Measurements from ENCODE around the gene FOXRED2.
A peak's percentile ranks its signal among the peaks of the same experiment; 100 is the strongest.
"Not testable (repeated sequence)": the region's sequence is repeated elsewhere in the genome, so short reads cannot be mapped to it uniquely, and the experiment has no call there.

The FOXRED2 gene

DNA sequence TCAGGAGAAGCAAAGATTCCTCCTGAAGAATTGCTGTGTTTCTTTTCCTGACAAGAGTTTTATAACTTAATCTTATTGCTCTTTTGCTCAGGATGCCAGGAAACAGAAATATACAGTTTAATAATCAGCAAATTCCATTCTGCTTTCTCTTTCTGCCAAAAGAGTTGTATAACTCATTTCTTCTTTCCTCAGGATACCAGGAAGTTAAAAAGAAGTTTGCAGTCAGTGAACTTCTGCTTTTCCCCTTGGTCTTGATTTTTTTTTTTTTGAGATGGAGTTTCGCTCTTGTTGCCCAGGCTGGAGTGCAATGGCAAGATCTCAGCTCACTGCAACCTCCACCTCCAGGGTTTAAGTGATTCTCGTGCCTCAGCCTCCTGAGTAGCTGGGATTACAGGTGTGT is 13.1 kb upstream of the FOXRED2 start:
- DNase-seq, result not testable (repeated sequence)

DNA sequence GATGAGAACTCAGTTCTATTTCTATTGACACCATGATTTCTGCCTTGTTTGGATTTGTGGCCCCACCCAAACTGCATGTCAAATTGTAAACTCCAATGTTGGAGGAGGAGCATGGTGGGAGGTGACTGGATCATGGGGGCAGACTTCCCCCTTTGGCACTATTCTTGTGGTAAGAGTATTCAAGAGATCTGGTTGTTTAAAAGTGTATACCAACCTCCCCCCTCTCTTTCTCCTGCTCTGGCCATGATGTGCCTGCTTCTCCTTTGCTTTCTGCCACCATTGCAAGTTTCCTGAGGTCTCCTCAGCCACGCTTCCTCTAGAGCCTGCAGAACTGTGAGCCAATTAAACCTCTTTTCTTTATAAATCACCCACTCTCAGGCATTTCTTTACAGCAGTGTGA is 7.9 kb upstream of the FOXRED2 start:
- DNase-seq, result no peak

DNA sequence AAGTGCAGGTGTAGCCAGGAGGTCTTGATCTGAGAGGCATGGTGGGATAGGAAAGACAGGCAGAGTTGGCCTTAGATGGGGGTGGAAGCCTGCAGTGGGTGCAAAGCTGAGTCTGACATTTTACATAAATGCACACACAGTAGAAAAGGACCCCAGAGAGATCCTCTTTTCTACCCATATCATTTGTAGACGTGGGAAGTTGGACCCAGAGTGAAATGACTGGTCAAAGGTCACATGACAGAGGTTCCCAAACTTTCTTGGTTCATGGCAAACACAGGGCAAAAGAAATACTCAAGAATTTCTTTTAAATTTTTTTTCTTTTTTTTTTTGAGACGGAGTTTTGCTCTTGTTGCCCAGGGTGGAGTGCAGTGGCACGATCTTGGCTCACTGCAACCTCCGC is 6.2 kb upstream of the FOXRED2 start:
- DNase-seq, result no peak

DNA sequence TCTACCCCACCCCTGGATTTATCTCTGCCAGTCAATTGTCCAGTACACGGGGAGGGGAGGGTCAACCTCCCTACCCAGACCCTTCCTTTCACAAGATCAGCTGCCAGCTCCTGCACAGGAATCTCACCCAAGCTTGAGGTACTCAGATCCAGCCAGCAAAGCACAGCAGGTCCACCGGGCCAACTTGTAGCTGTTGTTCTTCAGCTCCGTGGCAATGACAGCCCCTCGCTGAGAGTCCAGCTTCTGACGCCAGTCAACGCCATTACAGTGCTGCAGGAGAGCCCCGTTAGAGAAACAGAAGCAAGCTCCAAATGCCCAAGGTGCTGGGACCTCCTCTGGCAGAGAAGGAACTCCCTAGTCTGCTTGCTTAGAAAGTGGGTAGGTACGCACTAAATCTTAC is 5.5 kb upstream of the FOXRED2 start:
- DNase-seq, result no peak

DNA sequence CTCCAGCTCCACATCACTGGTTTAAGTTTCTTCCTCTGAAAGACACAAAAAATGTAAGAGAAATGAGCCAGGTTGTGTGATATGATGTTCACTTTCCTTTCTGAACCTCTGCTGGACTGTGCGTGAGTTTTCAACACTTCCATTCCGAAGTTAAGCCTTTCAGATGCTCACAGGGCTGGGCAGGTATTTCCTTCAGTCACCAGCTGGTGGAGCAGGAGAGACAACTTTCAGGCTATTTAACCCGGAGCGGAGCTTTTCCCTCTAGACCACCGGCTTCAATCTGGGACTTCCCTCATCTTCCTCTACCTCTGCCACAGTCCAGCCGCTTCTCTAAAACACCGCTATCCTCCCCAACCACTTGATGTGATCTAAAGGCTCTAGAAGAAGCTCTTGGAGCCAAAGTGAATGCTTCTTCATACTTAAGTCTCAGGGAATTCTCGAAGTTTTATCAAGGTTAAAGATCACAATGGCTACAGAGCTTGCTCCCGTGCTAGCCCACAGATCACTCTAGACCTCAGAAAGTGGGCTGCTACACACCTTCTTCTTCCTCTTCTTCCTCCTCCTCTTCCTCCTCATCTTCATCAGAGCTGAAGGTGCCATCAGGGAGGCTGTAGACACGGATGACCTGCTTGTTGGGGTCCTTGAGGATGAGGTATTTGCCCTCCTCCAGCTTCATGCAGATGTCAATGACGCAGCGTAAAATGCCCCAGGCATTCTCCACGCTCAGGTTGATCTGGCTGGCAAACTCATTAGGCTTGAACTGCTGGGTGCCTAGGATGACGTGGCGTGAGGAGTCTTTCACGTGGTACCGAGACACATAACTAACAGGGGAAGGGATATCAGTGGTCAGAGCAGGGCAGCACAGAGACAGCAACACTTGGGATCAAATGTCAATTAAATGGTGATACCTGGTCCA is 4.4 kb upstream of the FOXRED2 start:
- peak in 14 of 58 donors; percentile 2 to 38 (median 16) for DNase-seq

DNA sequence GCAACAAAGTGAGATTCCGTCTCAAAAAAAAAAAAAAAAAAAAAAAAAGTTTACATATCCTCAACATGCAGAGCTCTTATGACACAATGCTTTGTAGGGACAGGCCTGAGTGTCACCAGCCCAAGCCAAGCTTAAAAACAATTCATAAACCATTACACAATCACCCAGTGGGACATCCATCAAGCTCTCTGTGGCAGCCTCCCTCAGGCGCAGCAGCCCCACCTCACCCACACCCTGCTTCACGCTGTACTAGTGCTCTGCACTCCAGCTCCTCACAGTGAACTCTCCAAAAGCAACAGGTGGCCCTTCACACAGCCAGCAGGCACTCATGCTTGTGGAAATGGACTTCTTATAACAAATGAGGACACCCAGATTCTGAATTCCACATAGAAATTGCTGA is 3.5 kb upstream of the FOXRED2 start:
- DNase-seq, result no peak

DNA sequence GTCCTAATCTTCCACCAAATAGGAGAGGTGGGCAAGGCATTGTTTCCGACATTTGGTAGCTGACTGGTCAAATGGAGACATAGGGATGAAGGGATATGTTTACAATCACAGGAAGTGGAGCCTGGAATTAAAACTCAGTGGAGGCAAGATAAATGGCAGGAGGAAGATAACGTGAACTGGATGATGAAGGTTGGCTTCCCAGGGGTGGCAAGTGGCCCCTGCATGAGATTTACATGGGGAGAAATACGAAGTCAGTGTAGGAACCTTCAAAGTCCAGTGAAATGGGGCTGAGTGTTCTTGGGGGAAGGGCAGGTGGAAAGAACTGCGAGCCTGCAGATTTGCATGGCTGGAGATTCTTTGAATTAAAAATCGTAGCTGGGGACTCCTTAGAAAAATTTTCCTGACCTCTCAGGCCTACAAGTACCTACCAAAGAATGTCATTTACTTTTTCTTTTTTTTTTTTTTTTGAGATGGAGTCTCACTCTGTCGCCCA is 724 bp upstream of the FOXRED2 start:
- no peak for DNase-seq

DNA sequence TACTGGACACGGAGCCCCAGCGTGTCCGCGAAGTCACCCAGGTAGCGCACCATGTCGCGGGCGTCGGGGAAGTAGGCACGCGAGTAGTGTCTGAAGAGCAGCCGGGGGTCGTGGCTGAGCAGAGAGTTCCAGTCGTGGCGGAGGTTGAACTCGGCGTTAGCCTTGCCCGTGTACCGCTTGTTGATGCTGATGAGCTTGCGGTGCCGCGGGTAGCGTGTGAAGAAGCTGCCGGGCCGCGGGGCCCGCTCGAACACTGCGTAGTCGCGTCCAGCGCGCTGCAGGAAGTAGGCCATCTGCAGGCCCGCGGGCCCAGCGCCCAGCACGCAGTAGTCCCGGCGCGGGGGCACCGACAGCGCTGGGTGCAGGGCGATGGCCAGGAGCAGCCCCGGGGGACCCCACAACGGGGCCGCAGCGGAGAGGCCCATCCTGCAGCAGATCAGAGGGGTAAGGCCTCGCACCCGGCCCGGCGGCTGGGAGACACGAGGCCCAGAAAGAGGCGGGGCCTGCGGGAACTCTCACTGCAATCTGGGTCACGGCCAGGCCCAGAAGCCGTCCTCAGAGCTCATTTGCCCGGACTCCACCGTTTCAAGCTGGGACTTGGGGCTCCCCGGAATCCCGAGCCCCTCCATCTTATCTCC is 723 bp downstream of the FOXRED2 start:
- DNase-seq, result no peak

DNA sequence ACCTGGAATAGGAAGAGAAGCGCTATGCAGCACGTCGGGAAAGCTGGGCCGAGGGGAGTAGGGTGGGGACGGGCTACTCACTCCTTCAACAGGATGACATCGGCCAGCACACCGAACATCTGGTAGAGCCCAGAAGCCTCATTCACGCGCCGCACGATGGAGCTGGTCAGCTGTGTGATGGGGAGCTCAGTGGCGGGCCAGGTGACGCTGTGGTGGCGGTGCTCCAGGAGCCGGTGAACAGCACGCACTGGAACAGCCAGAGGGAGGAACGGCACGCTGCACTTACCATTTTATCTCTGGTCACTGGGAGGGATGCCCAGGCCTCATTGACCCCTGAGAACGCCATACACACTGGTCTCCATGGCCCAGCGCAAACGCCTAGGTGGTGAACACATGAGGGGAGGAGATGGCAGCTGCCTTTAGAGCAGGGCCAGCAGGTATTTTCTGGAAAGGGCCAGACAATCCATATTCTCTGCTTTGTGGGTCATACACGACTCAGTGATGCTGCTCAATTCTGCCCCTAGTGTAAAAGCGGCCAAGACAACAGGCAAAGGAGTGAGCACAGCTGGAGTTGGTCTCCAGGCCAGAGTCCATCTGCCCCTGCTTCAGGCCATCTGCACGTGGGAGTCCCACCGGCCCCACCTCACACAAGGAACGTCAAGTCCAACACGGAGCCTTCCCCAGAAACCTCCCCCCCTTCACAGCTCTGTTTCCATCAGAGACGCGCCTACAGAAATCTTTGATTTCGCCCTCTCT is 8.8 kb downstream of the FOXRED2 start:
- DNase-seq, result no peak

DNA sequence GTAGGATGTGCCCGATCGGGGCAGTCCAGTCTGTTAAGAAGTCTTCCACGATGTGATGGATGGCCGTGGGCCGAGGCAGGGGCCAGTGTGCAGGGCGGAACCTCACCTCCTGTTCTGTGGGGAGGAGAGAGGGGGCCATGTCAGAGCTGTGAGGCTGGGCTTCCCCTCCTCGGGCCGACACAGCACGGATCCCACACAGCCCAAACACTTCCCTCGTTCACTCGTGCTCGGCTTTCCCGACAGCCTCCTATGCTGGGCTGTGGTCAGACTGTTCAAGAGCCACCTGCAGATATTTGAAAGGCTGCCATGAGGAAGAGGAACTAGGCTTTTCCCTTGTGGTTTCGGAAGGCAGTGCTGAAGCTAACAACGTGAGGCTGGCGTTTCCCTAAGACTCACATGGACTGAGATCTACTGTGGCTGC is 13.1 kb downstream of the FOXRED2 start:
- DNase-seq, result peak in 18 of 58 donors; percentile 8 to 44 (median 21)

DNA sequence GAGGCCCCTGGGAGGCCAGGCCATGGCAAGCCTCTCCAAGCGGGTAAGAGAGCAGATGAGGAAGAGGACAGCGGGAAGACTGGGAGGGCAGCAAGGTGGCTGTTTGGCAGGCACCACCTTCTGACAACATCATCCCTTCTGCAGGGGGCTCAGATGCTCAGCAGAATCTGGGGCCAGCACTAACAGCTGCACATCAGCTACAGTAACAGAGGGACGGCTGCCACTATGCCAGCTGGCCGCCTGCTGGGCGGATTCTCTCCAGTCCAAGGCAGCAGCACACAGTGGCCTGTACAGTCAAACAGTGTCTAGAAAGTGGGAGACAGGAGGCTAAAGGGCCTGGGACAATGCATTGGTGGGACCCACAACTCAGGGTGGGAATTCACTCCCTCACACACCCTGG is 14.7 kb downstream of the FOXRED2 start:
- DNase-seq, result no peak

DNA sequence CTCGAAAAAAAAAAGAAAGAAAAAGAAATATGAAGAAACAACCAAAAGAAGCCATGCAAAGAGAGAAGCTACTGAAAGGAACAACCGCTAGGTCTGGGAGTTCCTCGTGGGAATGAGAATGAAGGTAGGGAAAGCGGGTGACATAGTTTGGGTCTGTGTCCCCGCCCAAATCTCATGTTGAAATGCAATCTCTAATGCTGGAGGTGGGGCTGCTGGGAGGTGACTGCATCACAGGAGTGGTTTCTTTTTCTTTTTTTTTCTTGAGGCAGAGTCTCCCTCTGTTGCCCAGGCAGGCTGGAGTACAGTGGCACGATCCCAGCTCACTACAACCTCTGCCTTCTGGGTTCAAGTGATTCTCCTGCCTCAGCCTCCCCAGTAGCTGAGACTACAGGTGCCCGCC is 15.7 kb downstream of the FOXRED2 start:
- no peak for DNase-seq

DNA sequence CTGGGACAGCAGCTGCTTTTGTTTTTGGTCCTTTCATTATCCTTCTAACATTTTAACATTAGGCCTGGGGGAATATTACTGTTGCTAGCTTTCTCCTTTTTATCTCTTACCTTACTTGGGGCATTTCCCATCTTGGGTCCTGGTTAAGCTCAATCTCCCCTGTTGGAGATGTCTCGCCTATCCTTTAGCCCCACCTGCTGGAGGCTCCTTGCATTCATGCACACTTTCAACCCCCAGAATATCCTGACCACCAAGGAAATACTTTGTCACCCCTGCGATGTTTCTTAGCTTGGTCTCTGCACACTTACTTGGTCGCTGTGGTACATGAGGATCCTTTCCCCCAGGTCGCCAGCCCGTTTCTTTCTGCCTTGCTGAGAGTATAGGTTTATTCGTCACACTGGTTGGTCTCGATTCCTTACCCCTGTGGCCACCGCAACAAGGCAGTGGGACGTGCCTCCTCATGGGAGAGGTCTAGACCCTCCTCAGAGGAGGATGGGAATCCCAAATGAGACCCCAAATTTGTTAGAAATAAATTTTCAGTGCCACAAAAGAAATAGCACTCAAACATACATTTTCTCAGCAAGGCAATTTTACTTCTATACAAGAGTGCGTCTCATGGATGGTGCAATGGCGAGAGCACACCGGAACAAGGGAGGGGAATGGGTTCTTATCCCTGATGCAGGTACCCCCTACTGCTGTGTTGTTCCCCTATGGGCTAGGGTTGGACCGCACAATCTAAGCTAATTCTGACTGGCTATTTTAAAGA is 20.0 kb downstream of the FOXRED2 start:
- DNase-seq, result no peak

DNA sequence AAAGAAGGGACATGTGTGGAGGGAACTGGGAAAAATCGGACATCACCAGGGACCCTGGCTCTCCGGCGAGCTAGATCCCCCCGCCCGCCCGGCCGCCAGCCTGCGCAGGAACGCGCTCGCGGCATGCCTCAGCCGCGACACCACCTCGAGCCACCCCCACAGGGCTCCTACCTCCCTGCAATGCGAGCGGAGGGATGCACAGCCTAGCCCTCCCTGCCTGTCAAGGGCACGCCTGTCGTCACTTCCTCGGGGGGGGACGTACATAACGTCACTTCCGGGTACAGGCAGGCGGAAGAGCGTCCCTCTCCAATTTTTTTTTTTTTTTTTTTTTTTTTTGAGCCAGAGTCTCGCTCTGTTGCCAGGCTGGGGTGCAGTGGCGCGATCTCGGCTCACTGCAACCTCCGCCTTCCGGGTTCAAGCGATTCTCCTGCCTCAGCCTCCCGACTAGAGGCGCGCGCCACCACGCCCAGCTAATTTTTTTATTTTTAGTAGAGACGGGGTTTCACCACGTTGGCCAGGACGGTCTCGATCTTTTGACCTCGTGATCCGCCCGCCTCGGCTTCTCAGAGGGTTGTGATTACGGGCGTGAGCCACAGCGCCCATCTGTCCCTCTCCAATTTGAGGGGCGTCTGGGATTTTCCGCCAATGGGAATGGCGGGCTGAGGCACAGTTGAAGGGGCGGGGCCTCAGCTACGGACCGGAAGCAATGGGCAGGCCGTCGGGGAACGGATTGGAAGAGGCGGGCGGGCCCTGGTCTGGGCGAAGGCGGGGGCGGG is 25.3 kb downstream of the FOXRED2 start, which contains the start of gene TXN2:
Gene TXN2, minus strand, starts transcription at position 248 of the 776 bp plus-strand sequence. CDS start 803 bp downstream, outside the sequence.
- peak; percentile 73 to 97 (median 94) for DNase-seq

DNA sequence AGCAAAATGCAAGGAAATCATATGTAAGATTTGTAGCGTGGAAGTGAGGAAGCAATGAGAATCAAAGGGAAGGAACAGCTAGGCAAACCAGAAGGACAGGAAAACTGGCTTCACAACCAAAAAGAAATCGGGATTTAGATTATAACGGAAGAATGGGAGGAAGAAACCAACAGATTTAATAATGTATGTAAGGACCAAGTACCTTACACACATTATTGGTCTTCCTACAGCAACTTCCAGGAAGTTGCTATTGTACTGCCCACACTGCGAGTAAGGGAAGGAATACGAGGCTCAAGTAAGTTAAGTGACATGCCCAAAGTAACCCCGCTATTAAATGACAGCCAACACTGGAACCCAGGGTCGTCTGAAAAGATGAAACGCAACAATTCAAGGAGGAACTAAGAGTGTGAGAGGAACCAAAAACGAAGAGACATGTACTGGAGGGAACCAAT is 25.9 kb downstream of the FOXRED2 start:
- no peak for DNase-seq

DNA sequence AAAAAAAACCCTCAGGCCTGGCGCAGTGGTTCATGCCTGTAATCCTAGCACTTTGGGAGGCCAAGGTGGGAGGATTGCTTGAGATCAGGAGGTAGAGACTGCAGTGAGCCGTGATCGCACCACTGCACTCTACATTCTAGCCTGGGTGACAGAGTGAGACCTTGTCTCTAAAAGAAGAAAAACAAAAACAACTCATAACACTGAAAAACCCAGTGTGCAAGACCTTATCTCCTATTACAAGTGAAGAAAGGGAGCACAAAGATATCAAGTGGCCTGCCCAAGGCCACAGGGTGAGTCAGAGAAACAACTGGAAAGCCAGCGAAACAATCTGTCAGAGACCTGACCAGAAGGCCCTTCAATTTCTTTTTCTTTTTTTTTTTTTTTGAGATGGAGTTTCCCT is 27.9 kb downstream of the FOXRED2 start:
- DNase-seq, result no peak

DNA sequence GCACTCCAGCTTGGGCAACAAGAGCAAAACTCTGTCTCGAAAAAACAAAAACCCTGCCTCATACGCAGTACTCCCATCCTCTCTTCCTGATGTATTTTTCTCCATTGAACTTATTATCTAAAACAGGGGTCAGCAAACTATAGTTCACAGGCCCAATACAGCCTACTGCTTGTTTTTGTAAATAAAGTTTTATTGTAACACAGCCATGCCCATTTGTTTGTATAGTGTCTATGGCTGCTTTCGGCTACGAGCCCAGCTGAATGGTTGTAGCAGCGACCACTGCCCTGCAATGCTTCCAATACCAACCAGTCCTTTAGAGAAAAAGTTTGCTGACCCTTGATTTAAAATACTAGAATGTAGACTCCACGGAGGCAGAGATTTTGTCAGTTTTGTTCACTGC is 31.5 kb downstream of the FOXRED2 start:
- DNase-seq, result no peak

DNA sequence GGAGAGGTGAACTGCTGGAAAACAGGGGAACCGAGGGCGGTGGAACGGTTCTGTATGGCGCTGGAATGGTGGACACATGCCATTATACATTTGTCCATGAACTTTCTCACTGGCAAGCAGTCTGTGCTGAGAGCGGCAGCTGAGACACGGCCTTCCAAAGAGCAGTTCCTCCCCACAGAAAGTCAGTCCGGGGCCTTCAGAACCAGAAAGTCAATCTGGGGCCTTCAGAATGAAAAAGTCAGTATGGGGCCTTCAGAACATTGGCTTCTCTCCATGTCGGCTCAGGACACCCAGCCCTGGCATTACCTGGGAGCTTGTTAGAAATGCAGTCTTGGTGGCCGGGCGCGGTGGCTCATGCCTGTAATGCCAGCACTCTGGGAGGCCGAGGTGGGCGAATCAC is 34.2 kb downstream of the FOXRED2 start:
- no peak for DNase-seq

DNA sequence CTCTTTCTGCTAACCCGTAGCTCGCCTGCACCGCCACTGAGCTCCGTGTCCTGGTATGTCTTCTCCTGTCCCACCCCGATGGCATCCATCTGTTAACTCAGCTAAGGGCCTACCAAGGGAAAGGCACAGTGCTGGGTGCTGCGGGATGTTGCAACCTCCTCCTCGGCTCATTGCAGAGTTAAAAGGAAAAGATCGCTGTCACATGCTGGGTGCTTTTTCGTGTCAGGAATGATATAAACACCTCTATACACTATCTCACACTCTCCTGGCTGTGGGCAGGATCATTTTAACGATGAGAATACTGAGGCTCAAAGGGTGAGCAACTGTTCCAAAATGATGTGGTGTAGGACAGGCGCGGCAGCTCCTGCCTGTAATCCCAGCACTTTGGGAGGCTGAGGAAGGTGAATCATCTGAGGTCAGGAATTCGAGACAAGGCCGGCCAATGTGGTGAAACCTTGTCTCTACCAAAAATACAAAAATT is 35.5 kb downstream of the FOXRED2 start:
- no peak for DNase-seq

DNA sequence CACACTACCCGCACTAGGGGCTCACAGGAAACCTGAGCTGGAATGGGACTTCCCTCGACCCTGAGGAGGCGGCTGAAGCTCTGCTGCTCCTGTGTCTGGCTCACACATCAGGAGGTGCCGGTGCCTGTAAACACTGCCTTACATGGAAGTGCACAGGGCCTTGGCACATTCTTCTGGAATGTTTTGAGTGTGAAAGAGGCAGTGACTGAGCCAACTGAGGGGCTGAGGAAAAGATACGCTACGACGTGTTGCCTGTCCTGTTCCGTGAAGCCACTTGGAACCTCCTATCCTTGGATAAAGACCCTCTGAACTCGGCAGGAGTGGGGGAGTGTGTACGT is 35.9 kb downstream of the FOXRED2 start:
- no peak for DNase-seq

Measured in anterior cingulate cortex (tissue), 58 donors.